ENCODE results near the gene BMP8A. TPM values are rescaled to one million over a fixed set of nuclear protein-coding genes. Genes with fewer than 3 reads are reported as not detected.

BMP8A gene
- total and polyA plus RNA-seq, 2 of the 8 experiments (the other 6 are each of a cell fraction or from before 2014, with no cell fraction given) = 0.38 to 0.43 TPM

DNA sequence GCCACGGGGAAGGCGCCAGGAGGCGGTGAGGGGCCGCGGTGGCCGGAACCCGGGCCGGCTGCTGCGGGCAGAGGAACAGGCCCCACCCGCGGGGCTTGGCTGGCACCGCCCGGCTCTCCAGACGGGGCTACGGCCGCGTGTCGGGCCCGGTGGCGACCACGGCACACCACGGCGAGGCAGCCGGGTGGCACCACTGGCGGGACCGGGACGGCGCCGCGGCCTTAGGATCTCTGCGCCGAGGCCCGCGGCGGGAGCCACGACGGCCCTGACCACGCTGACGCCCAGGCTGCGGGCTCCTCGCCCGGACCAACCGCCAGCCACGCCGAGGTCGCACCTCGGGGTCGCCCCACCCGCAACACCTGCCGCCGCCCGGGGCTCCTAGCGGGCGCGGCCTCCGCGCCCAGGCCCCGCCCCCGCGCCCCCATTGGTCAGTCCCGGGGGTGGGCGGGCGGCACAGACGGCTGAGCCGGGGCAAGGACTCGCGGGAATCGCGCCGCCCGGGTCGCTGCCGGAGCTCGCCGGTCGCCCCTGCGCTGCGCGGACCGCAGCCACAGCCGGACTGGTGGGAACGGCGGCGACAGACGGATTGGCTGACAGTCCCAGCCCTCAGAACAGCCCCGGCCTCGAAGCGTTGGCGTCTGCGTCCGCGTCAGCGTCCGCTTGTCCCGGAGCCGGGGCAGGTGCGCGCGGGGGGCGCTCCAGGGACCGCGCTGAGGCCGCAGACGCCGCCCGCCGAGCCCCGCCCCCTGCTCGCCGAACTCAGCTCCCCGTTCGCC, at the start of gene BMP8A (continued):
- TF ChIP-seq MAX (IDR thresholded peaks at IDR 0.05) (peak; percentile 19), SUZ12 (IDR thresholded peaks at IDR 0.05; ENCODE audit: low read length) (0 out of 2 replicates have a peak, but pooled peaks have one; percentile 2), SP2 (IDR thresholded peaks at IDR 0.05; ENCODE audit: low read length) (no peak), SIX5 (IDR thresholded peaks at IDR 0.05; ENCODE audit: low read depth, low read length) (no peak), E2F6 (IDR thresholded peaks at IDR 0.05) (peak; percentile 49), ASH2L (IDR thresholded peaks at IDR 0.05; ENCODE audit: low read length) (peak; percentile 21), KDM4A (IDR thresholded peaks at IDR 0.05; ENCODE audit: low read depth, low read length, severe bottlenecking) (peak; percentile 99), PHF8 (conservative IDR thresholded peaks at IDR 0.05; ENCODE audit: low read depth, low read length) (no peak), POU5F1 (IDR thresholded peaks at IDR 0.05; ENCODE audit: low read depth, low read length) (no peak), RAD21 (IDR thresholded peaks at IDR 0.05 in 1 of 2, conservative IDR thresholded peaks at IDR 0.05 in 1 of 2; ENCODE audit: low read depth in 2 of 2, low read length in 2 of 2) (no peak), KDM1A (IDR thresholded peaks at IDR 0.05; ENCODE audit: borderline replicate concordance, low read length) (no peak; the same call in 1 of the 2 replicates), FOSL1 (IDR thresholded peaks at IDR 0.05; ENCODE audit: insufficient read depth, low read depth, low read length) (no peak)
- TF ChIP-seq, protein P1, sequence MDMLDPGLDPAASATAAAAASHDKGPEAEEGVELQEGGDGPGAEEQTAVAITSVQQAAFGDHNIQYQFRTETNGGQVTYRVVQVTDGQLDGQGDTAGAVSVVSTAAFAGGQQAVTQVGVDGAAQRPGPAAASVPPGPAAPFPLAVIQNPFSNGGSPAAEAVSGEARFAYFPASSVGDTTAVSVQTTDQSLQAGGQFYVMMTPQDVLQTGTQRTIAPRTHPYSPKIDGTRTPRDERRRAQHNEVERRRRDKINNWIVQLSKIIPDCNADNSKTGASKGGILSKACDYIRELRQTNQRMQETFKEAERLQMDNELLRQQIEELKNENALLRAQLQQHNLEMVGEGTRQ (IDR thresholded peaks at IDR 0.05; ENCODE audit: low read length) = no peak

All from H1 (cell line).